GM21528 (cell line): Measurements from ENCODE around the gene C1QTNF12.

Experiments
- ATAC-seq: cut with Tn5 transposase; IDR thresholded peaks from one replicate; pipeline ENCODE4 v1.9.1; 2021; ENCODE audit warnings: mild to moderate bottlenecking, moderate library complexity; ENCODE audit not compliant: unreplicated experiment, low FRiP score

C1QTNF12 gene

GRCh38 chr1:1282998-1283397, 36.5 kb upstream of the C1QTNF12 start:
- ATAC-seq, result no peak

- no peak for ATAC-seq
Observed at GRCh38 chr1:1281533-1282321, 35.2 kb upstream of the C1QTNF12 start.

- ATAC-seq, result no peak
Observed at GRCh38 chr1:1280782-1281481, 34.4 kb upstream of the C1QTNF12 start.

GRCh38 chr1:1279028-1279427, 32.5 kb upstream of the C1QTNF12 start:
- no peak for ATAC-seq

- no peak for ATAC-seq
Observed at GRCh38 chr1:1278620-1279019, 32.1 kb upstream of the C1QTNF12 start.

GRCh38 chr1:1275836-1276235, 29.3 kb upstream of the C1QTNF12 start:
- ATAC-seq, result no peak

- no peak for ATAC-seq
Observed at GRCh38 chr1:1274931-1275431, 28.5 kb upstream of the C1QTNF12 start.

GRCh38 chr1:1274299-1274930, 27.9 kb upstream of the C1QTNF12 start:
- no peak for ATAC-seq

GRCh38 chr1:1273512-1274298, 27.2 kb upstream of the C1QTNF12 start, which contains the start of gene UBE2J2:
TSS of gene UBE2J2 (minus strand) at chr1:1273854. CDS start at chr1:1267992, 5,862 bp downstream.
- ATAC-seq, result peak; percentile 68

GRCh38 chr1:1273209-1273511, 26.6 kb upstream of the C1QTNF12 start:
- peak; percentile 24 for ATAC-seq

GRCh38 chr1:1272341-1273208, 26.1 kb upstream of the C1QTNF12 start:
- ATAC-seq, result peak; percentile 5

- ATAC-seq, result no peak
Observed at GRCh38 chr1:1270813-1271212, 24.3 kb upstream of the C1QTNF12 start.

GRCh38 chr1:1268284-1268682, 21.8 kb upstream of the C1QTNF12 start:
- no peak for ATAC-seq

- ATAC-seq, result no peak
Observed at GRCh38 chr1:1267488-1268283, 21.2 kb upstream of the C1QTNF12 start.

GRCh38 chr1:1264868-1265272, 18.3 kb upstream of the C1QTNF12 start:
- no peak for ATAC-seq

GRCh38 chr1:1264026-1264425, 17.5 kb upstream of the C1QTNF12 start:
- no peak for ATAC-seq

GRCh38 chr1:1262758-1263157, 16.2 kb upstream of the C1QTNF12 start:
- ATAC-seq, result no peak

GRCh38 chr1:1262071-1262470, 15.5 kb upstream of the C1QTNF12 start:
- ATAC-seq, result no peak
